Measurements from ENCODE around the gene GPC5. TPM values are rescaled to one million over a fixed set of nuclear protein-coding genes. Genes with fewer than 3 reads are reported as not detected.
A peak's percentile ranks its signal among the peaks of the same experiment; 100 is the strongest.

GPC5 gene
- total and polyA plus RNA-seq, 4 donors, result 15.2 to 54.4 (median 24.0) TPM

GRCh38 chr13:92716749-92717148, 1318.3 kb downstream of the GPC5 start:
- no peaks in the 10 kb centered on the region for H3K9me3 ChIP-seq (ENCODE audit: control insufficient read depth, insufficient read depth, low read length)
- no peaks in the 10 kb centered on the region for H3K4me1 ChIP-seq (ENCODE audit: control insufficient read depth, insufficient read depth, low read length)
- no peaks in the 10 kb centered on the region for H3K36me3 ChIP-seq (ENCODE audit: control insufficient read depth, insufficient read depth, low read length)
- WGBS (ENCODE audit: insufficient coverage), result no CpG with 5 or more reads among the region's 6 CpGs
- H3K27ac ChIP-seq (ENCODE audit: low read depth, low read length), result no peak overlapping the region
- no peaks in the 10 kb centered on the region for H3K27me3 ChIP-seq (ENCODE audit: control insufficient read depth, insufficient read depth, low read length)
- peak in 2 of 6 donors; percentile 22 to 27 for DNase-seq (ENCODE audit: low read depth in 4 of 6, low spot score in 6 of 6)
- no peak overlapping the region for H3K4me3 ChIP-seq (ENCODE audit: low read depth, low read length)

GRCh38 chr13:92717857-92718256, 1319.4 kb downstream of the GPC5 start:
- Histone ChIP-seq H3K4me1 (ENCODE audit: control insufficient read depth, insufficient read depth, low read length) (no peaks in the 10 kb centered on the region), H3K27ac (ENCODE audit: low read depth, low read length) (no peak overlapping the region), H3K9me3 (ENCODE audit: control insufficient read depth, insufficient read depth, low read length) (no peaks in the 10 kb centered on the region), H3K36me3 (ENCODE audit: control insufficient read depth, insufficient read depth, low read length) (no peaks in the 10 kb centered on the region), H3K4me3 (ENCODE audit: low read depth, low read length) (no peak overlapping the region), H3K27me3 (ENCODE audit: control insufficient read depth, insufficient read depth, low read length) (no peaks in the 10 kb centered on the region)
- no peak for DNase-seq (ENCODE audit: low read depth in 4 of 6, low spot score in 6 of 6)
- no CpG with 5 or more reads among the region's 2 CpGs for WGBS (ENCODE audit: insufficient coverage)

- Histone ChIP-seq H3K27ac (ENCODE audit: low read depth, low read length) (no peak overlapping the region), H3K4me3 (ENCODE audit: low read depth, low read length) (no peak overlapping the region), H3K4me1 (ENCODE audit: control insufficient read depth, insufficient read depth, low read length) (no peaks in the 10 kb centered on the region), H3K36me3 (ENCODE audit: control insufficient read depth, insufficient read depth, low read length) (no peaks in the 10 kb centered on the region), H3K9me3 (ENCODE audit: control insufficient read depth, insufficient read depth, low read length) (no peaks in the 10 kb centered on the region), H3K27me3 (ENCODE audit: control insufficient read depth, insufficient read depth, low read length) (no peaks in the 10 kb centered on the region)
- DNase-seq (ENCODE audit: low read depth in 4 of 6, low spot score in 6 of 6), result peak in 2 of 6 donors; percentile 25 to 49
Observed at GRCh38 chr13:92719868-92720267, 1321.4 kb downstream of the GPC5 start.

DNA sequence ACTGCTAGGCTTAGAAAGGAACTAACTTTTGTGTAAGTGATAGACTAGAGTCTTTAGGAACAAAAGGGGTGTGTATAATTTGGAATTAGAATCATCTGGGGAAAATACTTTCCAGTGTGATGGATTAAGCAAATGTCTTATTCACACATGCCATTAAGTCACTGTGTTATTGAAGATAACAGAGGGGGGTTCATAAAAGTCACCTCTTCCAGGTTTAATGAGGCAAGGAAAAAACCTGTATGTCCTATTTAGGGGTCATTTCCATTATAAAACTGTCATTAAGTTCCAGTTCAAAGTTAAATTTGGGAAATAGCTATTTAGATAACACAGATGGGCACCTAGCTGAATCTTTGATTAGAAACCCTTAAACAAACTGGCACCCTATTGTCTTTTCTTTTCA, 1323.2 kb downstream of the GPC5 start:
- no peak overlapping the region for H3K27ac ChIP-seq (ENCODE audit: low read depth, low read length)
- H3K27me3 ChIP-seq (ENCODE audit: control insufficient read depth, insufficient read depth, low read length), result no peaks in the 10 kb centered on the region
- no peaks in the 10 kb centered on the region for H3K36me3 ChIP-seq (ENCODE audit: control insufficient read depth, insufficient read depth, low read length)
- H3K4me3 ChIP-seq (ENCODE audit: low read depth, low read length), result no peak overlapping the region
- H3K4me1 ChIP-seq (ENCODE audit: control insufficient read depth, insufficient read depth, low read length), result no peaks in the 10 kb centered on the region
- peak in 1 of 6 donors; percentile 56 for DNase-seq (ENCODE audit: low read depth in 4 of 6, low spot score in 6 of 6)
- no peaks in the 10 kb centered on the region for H3K9me3 ChIP-seq (ENCODE audit: control insufficient read depth, insufficient read depth, low read length)

- H3K9me3 ChIP-seq (ENCODE audit: control insufficient read depth, insufficient read depth, low read length), result no peaks in the 10 kb centered on the region
- no peak overlapping the region for H3K27ac ChIP-seq (ENCODE audit: low read depth, low read length)
- H3K36me3 ChIP-seq (ENCODE audit: control insufficient read depth, insufficient read depth, low read length), result no peaks in the 10 kb centered on the region
- no peak for DNase-seq (ENCODE audit: low read depth in 4 of 6, low spot score in 6 of 6)
- H3K4me3 ChIP-seq (ENCODE audit: low read depth, low read length), result no peak overlapping the region
- no peaks in the 10 kb centered on the region for H3K27me3 ChIP-seq (ENCODE audit: control insufficient read depth, insufficient read depth, low read length)
- no CpG with 5 or more reads among the region's 3 CpGs for WGBS (ENCODE audit: insufficient coverage)
- H3K4me1 ChIP-seq (ENCODE audit: control insufficient read depth, insufficient read depth, low read length), result no peaks in the 10 kb centered on the region
Observed at GRCh38 chr13:92727118-92727517, 1328.7 kb downstream of the GPC5 start.

GRCh38 chr13:92734068-92734467, 1335.6 kb downstream of the GPC5 start:
- no peaks in the 10 kb centered on the region for H3K4me1 ChIP-seq (ENCODE audit: control insufficient read depth, insufficient read depth, low read length)
- H3K36me3 ChIP-seq (ENCODE audit: control insufficient read depth, insufficient read depth, low read length), result no peaks in the 10 kb centered on the region
- no peaks in the 10 kb centered on the region for H3K27me3 ChIP-seq (ENCODE audit: control insufficient read depth, insufficient read depth, low read length)
- no peak for DNase-seq (ENCODE audit: low read depth in 4 of 6, low spot score in 6 of 6)
- H3K9me3 ChIP-seq (ENCODE audit: control insufficient read depth, insufficient read depth, low read length), result no peaks in the 10 kb centered on the region
- WGBS (ENCODE audit: insufficient coverage), result no CpG with 5 or more reads among the region's 1 CpG
- H3K27ac ChIP-seq (ENCODE audit: low read depth, low read length), result no peak overlapping the region
- H3K4me3 ChIP-seq (ENCODE audit: low read depth, low read length), result no peak overlapping the region

DNA sequence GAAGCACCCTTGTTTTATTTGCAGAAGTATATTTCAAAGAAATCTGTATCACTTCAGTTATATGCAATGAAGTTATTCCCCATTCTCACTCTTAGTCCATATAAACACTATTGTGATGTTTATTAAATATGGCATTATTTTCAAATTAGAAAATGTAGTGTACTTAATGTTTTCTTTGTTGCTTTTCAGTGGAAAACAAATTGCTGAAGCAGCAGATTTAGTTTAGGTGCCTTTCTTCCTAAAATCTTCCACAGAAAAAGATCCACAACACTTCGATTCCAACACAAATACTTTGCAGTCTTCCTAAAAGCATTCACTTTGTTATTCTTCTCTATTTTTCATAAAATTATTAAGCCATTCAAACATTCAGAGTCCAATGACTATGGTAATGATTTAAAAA, 1336.1 kb downstream of the GPC5 start:
- no CpG with 5 or more reads among the region's 1 CpG for WGBS (ENCODE audit: insufficient coverage)
- H3K9me3 ChIP-seq (ENCODE audit: control insufficient read depth, insufficient read depth, low read length), result no peaks in the 10 kb centered on the region
- H3K4me3 ChIP-seq (ENCODE audit: low read depth, low read length), result no peak overlapping the region
- no peak overlapping the region for H3K27ac ChIP-seq (ENCODE audit: low read depth, low read length)
- no peak for DNase-seq (ENCODE audit: low read depth in 4 of 6, low spot score in 6 of 6)
- no peaks in the 10 kb centered on the region for H3K4me1 ChIP-seq (ENCODE audit: control insufficient read depth, insufficient read depth, low read length)
- no peaks in the 10 kb centered on the region for H3K36me3 ChIP-seq (ENCODE audit: control insufficient read depth, insufficient read depth, low read length)
- no peaks in the 10 kb centered on the region for H3K27me3 ChIP-seq (ENCODE audit: control insufficient read depth, insufficient read depth, low read length)

- Histone ChIP-seq H3K9me3 (ENCODE audit: control insufficient read depth, insufficient read depth, low read length) (no peaks in the 10 kb centered on the region), H3K36me3 (ENCODE audit: control insufficient read depth, insufficient read depth, low read length) (no peaks in the 10 kb centered on the region), H3K27me3 (ENCODE audit: control insufficient read depth, insufficient read depth, low read length) (no peaks in the 10 kb centered on the region), H3K4me3 (ENCODE audit: low read depth, low read length) (no peak overlapping the region), H3K27ac (ENCODE audit: low read depth, low read length) (no peak overlapping the region), H3K4me1 (ENCODE audit: control insufficient read depth, insufficient read depth, low read length) (no peaks in the 10 kb centered on the region)
- no CpG with 5 or more reads among the region's 1 CpG for WGBS (ENCODE audit: insufficient coverage)
- no peak for DNase-seq (ENCODE audit: low read depth in 4 of 6, low spot score in 6 of 6)
Observed at GRCh38 chr13:92735909-92736308, 1337.5 kb downstream of the GPC5 start.

DNA sequence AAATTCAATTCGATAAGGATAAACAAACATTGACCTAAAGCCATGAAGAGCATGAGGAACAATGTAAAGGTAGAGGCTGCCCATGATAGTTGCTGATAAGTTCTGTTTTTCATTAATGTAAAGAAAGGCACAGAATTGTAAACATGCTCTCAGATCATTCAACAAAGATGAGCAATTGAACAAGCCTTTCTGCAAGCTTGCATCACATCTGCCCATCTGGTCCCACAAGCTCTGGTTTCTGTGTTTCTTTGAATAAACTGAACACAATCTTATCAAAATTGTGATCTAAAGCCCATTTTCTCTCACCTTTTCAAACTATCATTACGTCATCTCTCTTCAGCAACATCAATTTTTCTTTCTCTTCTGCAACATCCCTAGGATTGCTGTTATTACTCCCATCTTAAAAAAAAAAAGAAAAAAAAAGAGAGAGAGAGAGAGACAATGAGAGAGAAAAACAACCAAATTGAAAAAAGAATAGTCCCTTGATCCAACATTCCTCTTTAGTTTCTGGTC, 1340.9 kb downstream of the GPC5 start:
- no peaks in the 10 kb centered on the region for H3K9me3 ChIP-seq (ENCODE audit: control insufficient read depth, insufficient read depth, low read length)
- H3K4me1 ChIP-seq (ENCODE audit: control insufficient read depth, insufficient read depth, low read length), result no peaks in the 10 kb centered on the region
- H3K4me3 ChIP-seq (ENCODE audit: low read depth, low read length), result no peak overlapping the region
- H3K27ac ChIP-seq (ENCODE audit: low read depth, low read length), result no peak overlapping the region
- H3K27me3 ChIP-seq (ENCODE audit: control insufficient read depth, insufficient read depth, low read length), result no peaks in the 10 kb centered on the region
- DNase-seq (ENCODE audit: low read depth in 4 of 6, low spot score in 6 of 6), result no peak
- no peaks in the 10 kb centered on the region for H3K36me3 ChIP-seq (ENCODE audit: control insufficient read depth, insufficient read depth, low read length)
- 100% methylated on average over 1 of the region's 2 CpGs for WGBS (ENCODE audit: insufficient coverage)

GRCh38 chr13:92743992-92744391, 1345.6 kb downstream of the GPC5 start:
- Histone ChIP-seq H3K4me1 (ENCODE audit: control insufficient read depth, insufficient read depth, low read length) (no peaks in the 10 kb centered on the region), H3K36me3 (ENCODE audit: control insufficient read depth, insufficient read depth, low read length) (no peaks in the 10 kb centered on the region), H3K27ac (ENCODE audit: low read depth, low read length) (no peak overlapping the region), H3K4me3 (ENCODE audit: low read depth, low read length) (no peak overlapping the region), H3K27me3 (ENCODE audit: control insufficient read depth, insufficient read depth, low read length) (no peaks in the 10 kb centered on the region), H3K9me3 (ENCODE audit: control insufficient read depth, insufficient read depth, low read length) (no peaks in the 10 kb centered on the region)
- WGBS (ENCODE audit: insufficient coverage), result 88% methylated on average over 1 of the region's 1 CpG
- no peak for DNase-seq (ENCODE audit: low read depth in 4 of 6, low spot score in 6 of 6)

All from spinal cord (tissue), 10 donors.